HEK293 (cell line): ENCODE data around the gene OR7G1.

Experiments
- CTCF ChIA-PET: fragments of 350-600 bp; formaldehyde crosslinking; extraction: SDS; loops from one replicate; lab custom pipeline; 2021; ENCODE audit warnings: antibody characterized with exemption; lab: Yijun Ruan, JAX
- POLR2A ChIA-PET: fragments of 300-600 bp; formaldehyde crosslinking; extraction: SDS; loops from one replicate; lab custom pipeline; 2020; ENCODE audit warnings: antibody characterized with exemption, inconsistent platforms; lab: Yijun Ruan, JAX
- H3K27ac ChIP-seq: fragments of 200-500 bp; sonication (Bioruptor generic); 2 replicates; pipeline ENCODE4 v1.5.1; 2014; ENCODE audit warnings: low read depth, low read length, control low read depth, inconsistent platforms; ENCODE audit errors: extremely low read depth
- H3K36me3 ChIP-seq, 2 experiments: fragments of 200-500 bp in 1 of 2; sonication (Bioruptor generic) in 1 of 2; 1 replicate in 1 of 2; 2 replicates in 1 of 2; pipeline ENCODE4 v1.5.1; 2014 to 2017; ENCODE audit warnings: inconsistent platforms in 2 of 2, low read length in 2 of 2; ENCODE audit not compliant: control insufficient read depth in 2 of 2, insufficient read depth in 1 of 2
- H3K4me1 ChIP-seq: fragments of 200-500 bp; sonication (Bioruptor generic); 2 replicates; pipeline ENCODE4 v1.5.1; 2014; ENCODE audit warnings: mild to moderate bottlenecking, low read length, inconsistent platforms; ENCODE audit not compliant: control insufficient read depth, insufficient read depth
- H3K4me3 ChIP-seq: 2 replicates; pipeline ENCODE4 v1.5.1; 2011; ENCODE audit warnings: low read depth, mild to moderate bottlenecking, control low read depth, low read length, moderate library complexity
- H3K9me3 ChIP-seq: fragments of 200-500 bp; sonication (Bioruptor generic); 2 replicates; pipeline ENCODE4 v1.5.1; 2014; ENCODE audit warnings: low read depth, low read length, inconsistent platforms; ENCODE audit not compliant: control insufficient read depth, insufficient read depth
- FEZF1 ChIP-seq: fragments of 450-650 bp; formaldehyde crosslinking; IDR thresholded peaks from 2 replicates; pipeline ENCODE4 v1.5.1; 2016; ENCODE audit warnings: missing biosample characterization, missing genetic modification characterization
- KLF8 ChIP-seq: fragments of 450-650 bp; formaldehyde crosslinking; IDR thresholded peaks from 2 replicates; pipeline ENCODE4 v1.5.1; 2016; ENCODE audit warnings: missing biosample characterization, missing genetic modification characterization
- RBAK ChIP-seq: fragments of 450-650 bp; formaldehyde crosslinking; IDR thresholded peaks from 2 replicates; pipeline ENCODE4 v1.5.1; 2016; ENCODE audit warnings: missing biosample characterization, missing genetic modification characterization
- SCRT1 ChIP-seq: fragments of 450-650 bp; formaldehyde crosslinking; IDR thresholded peaks from 2 replicates; pipeline ENCODE4 v1.5.1; 2016; ENCODE audit warnings: missing biosample characterization, missing genetic modification characterization, borderline replicate concordance
- SCRT2 ChIP-seq: fragments of 450-650 bp; formaldehyde crosslinking; IDR thresholded peaks from 2 replicates; pipeline ENCODE4 v1.5.1; 2016; ENCODE audit warnings: missing biosample characterization, missing genetic modification characterization
- ZNF121 ChIP-seq: fragments of 450-650 bp; formaldehyde crosslinking; IDR thresholded peaks from 2 replicates; pipeline ENCODE4 v1.5.1; 2016; ENCODE audit warnings: missing biosample characterization, missing genetic modification characterization
- ZNF175 ChIP-seq: fragments of 450-650 bp; formaldehyde crosslinking; IDR thresholded peaks from 2 replicates; pipeline ENCODE4 v1.5.1; 2016; ENCODE audit warnings: missing biosample characterization, missing genetic modification characterization
- ZNF248 ChIP-seq: fragments of 450-650 bp; formaldehyde crosslinking; IDR thresholded peaks from 2 replicates; pipeline ENCODE4 v1.5.1; 2017; ENCODE audit warnings: missing biosample characterization, missing genetic modification characterization
- ZNF423 ChIP-seq: fragments of 450-650 bp; formaldehyde crosslinking; IDR thresholded peaks from 2 replicates; pipeline ENCODE4 v1.5.1; 2016; ENCODE audit warnings: missing biosample characterization, missing genetic modification characterization
- ZNF426 ChIP-seq: fragments of 450-650 bp; formaldehyde crosslinking; IDR thresholded peaks from 2 replicates; pipeline ENCODE4 v1.5.1; 2017; ENCODE audit warnings: missing biosample characterization, missing genetic modification characterization, mild to moderate bottlenecking, inconsistent platforms, moderate library complexity
- ZNF510 ChIP-seq: fragments of 450-650 bp; formaldehyde crosslinking; IDR thresholded peaks from 2 replicates; pipeline ENCODE4 v1.5.1; 2018; ENCODE audit warnings: mild to moderate bottlenecking, missing genetic modification characterization, missing biosample characterization; ENCODE audit not compliant: insufficient replicate concordance
- ZNF549 ChIP-seq: fragments of 450-650 bp; IDR thresholded peaks from 2 replicates; pipeline ENCODE4 v1.5.1; 2018; ENCODE audit warnings: missing biosample characterization, missing genetic modification characterization, mild to moderate bottlenecking, inconsistent platforms, moderate library complexity
- ZNF623 ChIP-seq: fragments of 450-650 bp; formaldehyde crosslinking; IDR thresholded peaks from 2 replicates; pipeline ENCODE4 v1.5.1; 2016; ENCODE audit warnings: missing biosample characterization, missing genetic modification characterization
- ZNF692 ChIP-seq: fragments of 450-650 bp; formaldehyde crosslinking; IDR thresholded peaks from 2 replicates; pipeline ENCODE4 v1.5.1; 2016; ENCODE audit warnings: missing biosample characterization, missing genetic modification characterization
- ZNF707 ChIP-seq: fragments of 450-650 bp; formaldehyde crosslinking; IDR thresholded peaks from 2 replicates; pipeline ENCODE4 v1.5.1; 2016; ENCODE audit warnings: missing biosample characterization, missing genetic modification characterization
- ZNF76 ChIP-seq: fragments of 450-650 bp; formaldehyde crosslinking; IDR thresholded peaks from 2 replicates; pipeline ENCODE4; 2016; ENCODE audit warnings: low read depth, missing biosample characterization, missing genetic modification characterization, borderline replicate concordance
- ZNF776 ChIP-seq: fragments of 450-650 bp; formaldehyde crosslinking; IDR thresholded peaks from 2 replicates; pipeline ENCODE4 v1.5.0; 2017; ENCODE audit warnings: missing biosample characterization, missing genetic modification characterization, borderline replicate concordance
- ZSCAN16 ChIP-seq: fragments of 450-650 bp; formaldehyde crosslinking; IDR thresholded peaks from 2 replicates; pipeline ENCODE4 v1.5.1; 2016; ENCODE audit warnings: missing biosample characterization, missing genetic modification characterization
- ZSCAN23 ChIP-seq: fragments of 450-650 bp; formaldehyde crosslinking; IDR thresholded peaks from 2 replicates; pipeline ENCODE4 v1.5.1; 2016; ENCODE audit warnings: missing biosample characterization, missing genetic modification characterization
- TF ChIP-seq, protein P1 (sequence below): fragments of 450-650 bp; formaldehyde crosslinking; IDR thresholded peaks from 2 replicates; pipeline ENCODE4 v1.5.1; 2016; ENCODE audit warnings: missing biosample characterization, missing genetic modification characterization, low read depth
- TF ChIP-seq, protein P2 (sequence below): fragments of 450-650 bp; formaldehyde crosslinking; IDR thresholded peaks from 2 replicates; pipeline ENCODE4 v1.5.1; 2016; ENCODE audit warnings: missing biosample characterization, missing genetic modification characterization
- TF ChIP-seq, protein P3 (sequence below): fragments of 450-650 bp; formaldehyde crosslinking; IDR thresholded peaks from 2 replicates; pipeline ENCODE4 v1.5.1; 2016; ENCODE audit warnings: missing biosample characterization, missing genetic modification characterization, borderline replicate concordance

The OR7G1 gene

GRCh38 chr19:9139609-9140158, 24.1 kb upstream of the OR7G1 start:
- H3K4me1 ChIP-seq = no peaks in the 10 kb centered on the region
- H3K9me3 ChIP-seq = no peaks in the 10 kb centered on the region
- peak overlapping the region; percentile 96 for H3K4me3 ChIP-seq
- TF ChIP-seq, protein P1, sequence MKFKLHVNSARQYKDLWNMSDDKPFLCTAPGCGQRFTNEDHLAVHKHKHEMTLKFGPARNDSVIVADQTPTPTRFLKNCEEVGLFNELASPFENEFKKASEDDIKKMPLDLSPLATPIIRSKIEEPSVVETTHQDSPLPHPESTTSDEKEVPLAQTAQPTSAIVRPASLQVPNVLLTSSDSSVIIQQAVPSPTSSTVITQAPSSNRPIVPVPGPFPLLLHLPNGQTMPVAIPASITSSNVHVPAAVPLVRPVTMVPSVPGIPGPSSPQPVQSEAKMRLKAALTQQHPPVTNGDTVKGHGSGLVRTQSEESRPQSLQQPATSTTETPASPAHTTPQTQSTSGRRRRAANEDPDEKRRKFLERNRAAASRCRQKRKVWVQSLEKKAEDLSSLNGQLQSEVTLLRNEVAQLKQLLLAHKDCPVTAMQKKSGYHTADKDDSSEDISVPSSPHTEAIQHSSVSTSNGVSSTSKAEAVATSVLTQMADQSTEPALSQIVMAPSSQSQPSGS (tag by site-specific recombination) = peak; percentile 58
- TF ChIP-seq, protein P2, sequence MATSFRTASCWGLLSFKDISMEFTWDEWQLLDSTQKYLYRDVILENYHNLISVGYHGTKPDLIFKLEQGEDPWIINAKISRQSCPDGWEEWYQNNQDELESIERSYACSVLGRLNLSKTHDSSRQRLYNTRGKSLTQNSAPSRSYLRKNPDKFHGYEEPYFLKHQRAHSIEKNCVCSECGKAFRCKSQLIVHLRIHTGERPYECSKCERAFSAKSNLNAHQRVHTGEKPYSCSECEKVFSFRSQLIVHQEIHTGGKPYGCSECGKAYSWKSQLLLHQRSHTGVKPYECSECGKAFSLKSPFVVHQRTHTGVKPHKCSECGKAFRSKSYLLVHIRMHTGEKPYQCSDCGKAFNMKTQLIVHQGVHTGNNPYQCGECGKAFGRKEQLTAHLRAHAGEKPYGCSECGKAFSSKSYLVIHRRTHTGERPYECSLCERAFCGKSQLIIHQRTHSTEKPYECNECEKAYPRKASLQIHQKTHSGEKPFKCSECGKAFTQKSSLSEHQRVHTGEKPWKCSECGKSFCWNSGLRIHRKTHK (tag by site-specific recombination) = no peak
- no peak for TF ChIP-seq ZNF549 (tag by site-specific recombination)
- no peak for TF ChIP-seq FEZF1
- TF ChIP-seq KLF8 = no peak
- POLR2A ChIA-PET = no interaction called here
- no peak overlapping the region; the same call in 1 of the 2 replicates for H3K27ac ChIP-seq
- CTCF ChIA-PET = no interaction called here
- H3K36me3 ChIP-seq = peaks cover 4 to 16% of the 10 kb centered on the region in 2 experiments; a peak in 2 of 3 replicates

GRCh38 chr19:9132422-9132821, 16.9 kb upstream of the OR7G1 start:
- no peak overlapping the region for H3K27ac ChIP-seq
- TF ChIP-seq RBAK (tag by site-specific recombination) (no peak), ZNF510 (tag by site-specific recombination) (no peak), ZNF423 (tag by site-specific recombination) (no peak), ZNF426 (tag by site-specific recombination) (no peak), ZNF76 (tag by site-specific recombination) (no peak), ZNF175 (tag by site-specific recombination) (no peak), ZNF248 (tag by site-specific recombination) (no peak), ZNF623 (no peak), ZSCAN16 (tag by site-specific recombination) (no peak), SCRT1 (tag by site-specific recombination) (no peak), ZNF692 (tag by site-specific recombination) (no peak), ZNF121 (tag by site-specific recombination) (no peak), SCRT2 (tag by site-specific recombination) (no peak), ZNF776 (tag by site-specific recombination) (no peak), ZSCAN23 (no peak), ZNF707 (tag by site-specific recombination) (no peak)
- TF ChIP-seq, protein P3, sequence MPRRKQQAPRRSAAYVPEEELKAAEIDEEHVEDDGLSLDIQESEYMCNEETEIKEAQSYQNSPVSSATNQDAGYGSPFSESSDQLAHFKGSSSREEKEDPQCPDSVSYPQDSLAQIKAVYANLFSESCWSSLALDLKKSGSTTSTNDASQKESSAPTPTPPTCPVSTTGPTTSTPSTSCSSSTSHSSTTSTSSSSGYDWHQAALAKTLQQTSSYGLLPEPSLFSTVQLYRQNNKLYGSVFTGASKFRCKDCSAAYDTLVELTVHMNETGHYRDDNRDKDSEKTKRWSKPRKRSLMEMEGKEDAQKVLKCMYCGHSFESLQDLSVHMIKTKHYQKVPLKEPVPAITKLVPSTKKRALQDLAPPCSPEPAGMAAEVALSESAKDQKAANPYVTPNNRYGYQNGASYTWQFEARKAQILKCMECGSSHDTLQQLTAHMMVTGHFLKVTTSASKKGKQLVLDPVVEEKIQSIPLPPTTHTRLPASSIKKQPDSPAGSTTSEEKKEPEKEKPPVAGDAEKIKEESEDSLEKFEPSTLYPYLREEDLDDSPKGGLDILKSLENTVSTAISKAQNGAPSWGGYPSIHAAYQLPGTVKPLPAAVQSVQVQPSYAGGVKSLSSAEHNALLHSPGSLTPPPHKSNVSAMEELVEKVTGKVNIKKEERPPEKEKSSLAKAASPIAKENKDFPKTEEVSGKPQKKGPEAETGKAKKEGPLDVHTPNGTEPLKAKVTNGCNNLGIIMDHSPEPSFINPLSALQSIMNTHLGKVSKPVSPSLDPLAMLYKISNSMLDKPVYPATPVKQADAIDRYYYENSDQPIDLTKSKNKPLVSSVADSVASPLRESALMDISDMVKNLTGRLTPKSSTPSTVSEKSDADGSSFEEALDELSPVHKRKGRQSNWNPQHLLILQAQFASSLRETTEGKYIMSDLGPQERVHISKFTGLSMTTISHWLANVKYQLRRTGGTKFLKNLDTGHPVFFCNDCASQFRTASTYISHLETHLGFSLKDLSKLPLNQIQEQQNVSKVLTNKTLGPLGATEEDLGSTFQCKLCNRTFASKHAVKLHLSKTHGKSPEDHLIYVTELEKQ (tag by site-specific recombination) = no peak
- TF ChIP-seq, all 188 proteins: peak for 0
- H3K36me3 ChIP-seq = no peaks in the 10 kb centered on the region
- H3K4me1 ChIP-seq = no peaks in the 10 kb centered on the region
- ChIA-PET POLR2A (interaction anchor here (0.6 to 0.7 kb wide), 2 partner anchors 74 to 475 kb away, joined by 3 to 5 read pairs; no protein-coding TSS in a partner anchor), CTCF (interaction anchor here (0.9 to 1.4 kb wide), 2 partner anchors 11 to 476 kb away, joined by 3 read pairs; no protein-coding TSS in a partner anchor)
- H3K9me3 ChIP-seq = no peaks in the 10 kb centered on the region
- no peak overlapping the region for H3K4me3 ChIP-seq
